ENCODE results near the gene CDH4. TPM values are rescaled to one million over a fixed set of nuclear protein-coding genes. Genes with fewer than 3 reads are reported as not detected.

CDH4 gene
- total and polyA plus RNA-seq, 2 donors (not counting 3 experiments of a cell fraction or from before 2014, with no cell fraction given), result 0.17 to 0.51 TPM

- H3K4me3 ChIP-seq (replicated peaks in 1 of 3; ENCODE audit: insufficient read depth in 1 of 3, low read depth in 1 of 3, low read length in 3 of 3), result no peak overlapping the region
- TF ChIP-seq, protein P1, sequence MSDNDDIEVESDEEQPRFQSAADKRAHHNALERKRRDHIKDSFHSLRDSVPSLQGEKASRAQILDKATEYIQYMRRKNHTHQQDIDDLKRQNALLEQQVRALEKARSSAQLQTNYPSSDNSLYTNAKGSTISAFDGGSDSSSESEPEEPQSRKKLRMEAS (IDR thresholded peaks at IDR 0.05; ENCODE audit: insufficient read depth, insufficient read length), result no peak
- no peak for TF ChIP-seq FOS (IDR thresholded peaks at IDR 0.05; ENCODE audit: borderline replicate concordance, insufficient read depth, low read length)
- no peak for TF ChIP-seq POLR2AphosphoS5 (IDR thresholded peaks at IDR 0.05; ENCODE audit: insufficient read depth, low read depth, low read length)
- no peak for TF ChIP-seq EZH2 (IDR thresholded peaks at IDR 0.05; ENCODE audit: borderline replicate concordance, low read depth, low read length, severe bottlenecking)
- no peak for TF ChIP-seq JUN (IDR thresholded peaks at IDR 0.05; ENCODE audit: borderline replicate concordance, insufficient read depth, insufficient read length, low read depth)
- TF ChIP-seq GATA2 (IDR thresholded peaks at IDR 0.05; ENCODE audit: insufficient read depth, insufficient read length, low read depth, low read length), result no peak
- no peak for TF ChIP-seq CTCF (IDR thresholded peaks at IDR 0.05; ENCODE audit: extremely low read depth in 1 of 2, insufficient read depth in 1 of 2, low read depth in 1 of 2, low read length in 2 of 2)
- no peak for TF ChIP-seq POLR2A (IDR thresholded peaks at IDR 0.05; ENCODE audit: low read depth, low read length)
- no peak for TF ChIP-seq MYC (IDR thresholded peaks at IDR 0.05; ENCODE audit: low read depth, low read length)
- H3K9me1 ChIP-seq (replicated peaks; ENCODE audit: control insufficient read depth, extremely low read depth, insufficient read depth, low read length), result no peaks in the 10 kb centered on the region
- H3K4me1 ChIP-seq (ENCODE audit: control insufficient read depth, extremely low read depth, insufficient read depth, low read length), result no peaks in the 10 kb centered on the region
- H2AFZ ChIP-seq (ENCODE audit: low read depth, low read length), result no peak overlapping the region
- dilution Hi-C loops (cut with MboI; ENCODE audit: extremely low pct_ligation_motif_present, low sequenced_read_pairs), result no loop called here
- DNase-seq (ENCODE audit: low read depth, low spot score) (no peak), FAIRE-seq (no peak)
- no peak overlapping the region for H3K27ac ChIP-seq (ENCODE audit: insufficient read depth, low read depth, low read length)
- intact Hi-C loops (cut with micrococcal nuclease), result no loop called here
- no TSS peak for BruUV-seq (replicated peaks)
- H4K20me1 ChIP-seq (replicated peaks; ENCODE audit: control insufficient read depth, extremely low read depth, insufficient read depth, low read length), result no peaks in the 10 kb centered on the region
- H3K4me2 ChIP-seq (ENCODE audit: insufficient read depth, low read length), result no peak overlapping the region
- H3K27me3 ChIP-seq (ENCODE audit: control insufficient read depth in 2 of 2, insufficient read depth in 2 of 2, low read length in 2 of 2), result no peaks in the 10 kb centered on the region
- CTCF ChIA-PET, result no interaction called here
- H3K9me3 ChIP-seq (replicated peaks; ENCODE audit: control insufficient read depth, insufficient read depth, low read length), result no peaks in the 10 kb centered on the region
- H3K36me3 ChIP-seq (ENCODE audit: control insufficient read depth in 2 of 2, extremely low read depth in 1 of 2, insufficient read depth in 2 of 2, low read length in 2 of 2), result no peaks in the 10 kb centered on the region
- no peak overlapping the region for H3K9ac ChIP-seq (replicated peaks; ENCODE audit: extremely low read depth, insufficient read depth, low read length)
- H3K79me2 ChIP-seq (ENCODE audit: control insufficient read depth, insufficient read depth, low read length), result no peaks in the 10 kb centered on the region
- POLR2A ChIA-PET, result no interaction called here
Measured at GRCh38 chr20:61929561-61929960, 677.5 kb downstream of the CDH4 start.

All from endothelial cell of umbilical vein (primary cell).